B cell (primary cell): ENCODE results near the gene CAPRIN1. TPM values are rescaled to one million over a fixed set of nuclear protein-coding genes. Genes with fewer than 3 reads are reported as not detected.

Experiments
- ATAC-seq: fragments of 200-7000 bp; cut with Tn5 transposase; one replicate; pipeline ENCODE4 v1.10.0; 2021; ENCODE audit warnings: low read depth, mild to moderate bottlenecking, moderate number of reproducible peaks, moderate library complexity
- CTCF ChIA-PET: fragments of 350-600 bp; sonication (Branson Sonifier 250); formaldehyde crosslinking; loops from one replicate; lab custom pipeline; 2021; ENCODE audit warnings: antibody characterized with exemption, inconsistent platforms; lab: Charles Lee
- POLR2A ChIA-PET: fragments of 350-600 bp; sonication (Branson Sonifier 250); formaldehyde crosslinking; loops from one replicate; lab custom pipeline; 2021; ENCODE audit warnings: antibody characterized with exemption; lab: Charles Lee
- DNase-seq: peaks from one replicate; pipeline ENCODE4 v3.0.0; 2013
- H2AFZ ChIP-seq: 2 replicates; pipeline ENCODE4 v1.6.1; 2012; ENCODE audit warnings: mild to moderate bottlenecking, low read depth, low read length; ENCODE audit not compliant: insufficient read depth, poor library complexity, severe bottlenecking
- H3K27ac ChIP-seq, 2 donors: 1 replicate in 1 of 2; 2 replicates in 1 of 2; pipeline ENCODE4 v1.5.1; 2012 to 2013; ENCODE audit warnings: low read length in 2 of 2, mild to moderate bottlenecking in 2 of 2, moderate library complexity in 1 of 2
- H3K27me3 ChIP-seq, 4 experiments: fragments of 200-600 bp in 1 of 4; sonication (generic) in 1 of 4; replicated peaks in 1 of 4; 1 replicate in 2 of 4; 2 replicates in 2 of 4; pipeline versions ENCODE4 v1.6.1 to v1.7.0; 2013 to 2016; ENCODE audit warnings: low read length in 3 of 4, mild to moderate bottlenecking in 2 of 4, mixed read lengths in 1 of 4, moderate library complexity in 1 of 4; ENCODE audit not compliant: insufficient read depth in 4 of 4, control insufficient read depth in 3 of 4; ENCODE audit errors: control extremely low read depth in 1 of 4
- H3K36me3 ChIP-seq, 2 experiments: replicated peaks in 1 of 2; 1 replicate in 1 of 2; 2 replicates in 1 of 2; pipeline versions ENCODE4 v1.6.1 to v1.7.1; 2013; ENCODE audit warnings: low read length in 1 of 2; ENCODE audit not compliant: insufficient read depth in 2 of 2, control insufficient read depth in 1 of 2; ENCODE audit errors: control extremely low read depth in 1 of 2, extremely low read depth in 1 of 2
- H3K4me1 ChIP-seq, 2 donors: fragments of 200-600 bp in 1 of 2; sonication (generic) in 1 of 2; 1 replicate in 1 of 2; 2 replicates in 1 of 2; pipeline versions ENCODE4 v1.5.1 to v1.6.1; 2013 to 2017; ENCODE audit warnings: low read length in 2 of 2; ENCODE audit not compliant: control insufficient read depth in 2 of 2, insufficient read depth in 2 of 2
- H3K4me2 ChIP-seq: replicated peaks from 2 replicates; pipeline ENCODE3; 2012; ENCODE audit warnings: mild to moderate bottlenecking, low read depth, low read length; ENCODE audit not compliant: poor library complexity, severe bottlenecking
- H3K4me3 ChIP-seq, 5 experiments: fragments of 200-600 bp in 1 of 5; sonication (generic) in 1 of 5; 1 replicate in 3 of 5; 2 replicates in 2 of 5; pipeline versions ENCODE4 v1.5.1 to v1.7.0; 2011 to 2016; ENCODE audit warnings: low read length in 4 of 5, mild to moderate bottlenecking in 4 of 5, low read depth in 2 of 5, control low read depth in 1 of 5, moderate library complexity in 1 of 5; ENCODE audit not compliant: insufficient read depth in 1 of 5; ENCODE audit errors: control extremely low read depth in 1 of 5, extremely low read depth in 1 of 5
- H3K79me2 ChIP-seq: fragments of 200-600 bp; sonication (generic); one replicate; pipeline ENCODE4 v1.6.0; 2016; ENCODE audit warnings: low read length; ENCODE audit not compliant: control insufficient read depth, insufficient read depth
- H3K9ac ChIP-seq: fragments of 200-600 bp; sonication (generic); 2 replicates; pipeline ENCODE4 v1.6.1; 2017; ENCODE audit warnings: mild to moderate bottlenecking, low read length, moderate library complexity
- H3K9me3 ChIP-seq, 3 donors: one replicate each; pipeline versions ENCODE4 v1.6.1 to v1.7.1; 2013; ENCODE audit warnings: low read length in 2 of 3; ENCODE audit not compliant: control insufficient read depth in 2 of 3, insufficient read depth in 1 of 3; ENCODE audit errors: control extremely low read depth in 1 of 3
- H4K20me1 ChIP-seq: 2 replicates; pipeline ENCODE4 v1.6.0; 2012; ENCODE audit warnings: mild to moderate bottlenecking, low read length; ENCODE audit not compliant: insufficient read depth, control insufficient read depth, poor library complexity, severe bottlenecking
- H3K27ac Mint-ChIP-seq: one replicate; pipeline ENCODE4 v1.8.0; 2021; ENCODE audit warnings: mixed read lengths
- H3K27me3 Mint-ChIP-seq: one replicate; pipeline ENCODE4 v1.8.0; 2021; ENCODE audit warnings: mixed read lengths
- H3K4me1 Mint-ChIP-seq: one replicate; pipeline ENCODE4 v1.8.0; 2021; ENCODE audit warnings: mixed read lengths
- H3K4me3 Mint-ChIP-seq: one replicate; pipeline ENCODE4 v1.8.0; 2021; ENCODE audit warnings: mixed read lengths
- H3K9me3 Mint-ChIP-seq: one replicate; pipeline ENCODE4 v1.8.0; 2022; ENCODE audit warnings: mixed read lengths; ENCODE audit not compliant: insufficient read depth
- EZH2 ChIP-seq: IDR thresholded peaks from 2 replicates; pipeline ENCODE4 v1.6.1; 2012; ENCODE audit warnings: borderline replicate concordance, low read depth, mild to moderate bottlenecking, moderate library complexity, low read length; ENCODE audit not compliant: insufficient read depth, poor library complexity, severe bottlenecking
- WGBS: methylation state at CpG from one replicate; pipeline ENCODE4 v1.1.5; 2013; ENCODE audit warnings: missing lambda C conversion rate; ENCODE audit not compliant: insufficient coverage; 5-methylcytosine and 5-hydroxymethylcytosine counted together
- intact Hi-C: fragments of 100-400 bp; cut with micrococcal nuclease; formaldehyde crosslinking; loops from one replicate; pipeline ENCODE4 v1.10.0; 2022
- polyA plus RNA-seq: library from polyadenylated mRNA; depleted of rRNA; stranded (reverse); fragments of >200 nt; gene quantifications from 2 replicates; pipeline ENCODE4 v1.2.3, GENCODE V29; 2012
- total RNA-seq, 2 donors: library from RNA; stranded (reverse); fragments of 120-200 nt in 1 of 2; gene quantifications; 1 replicate in 1 of 2; 2 replicates in 1 of 2; pipeline versions ENCODE4 v1.2.3 to v1.2.4, GENCODE V29; 2013 to 2022
- TF ChIP-seq, protein P1 (sequence below): fragments of 200-600 bp; IDR thresholded peaks from one replicate; pipeline ENCODE4 v1.8.0; 2022; ENCODE audit warnings: antibody characterized with exemption, mild to moderate bottlenecking

CAPRIN1 gene
- total and polyA plus RNA-seq, 2 donors (not counting 1 experiment from before 2014, with no cell fraction given), result 31.7 to 133 TPM

DNA sequence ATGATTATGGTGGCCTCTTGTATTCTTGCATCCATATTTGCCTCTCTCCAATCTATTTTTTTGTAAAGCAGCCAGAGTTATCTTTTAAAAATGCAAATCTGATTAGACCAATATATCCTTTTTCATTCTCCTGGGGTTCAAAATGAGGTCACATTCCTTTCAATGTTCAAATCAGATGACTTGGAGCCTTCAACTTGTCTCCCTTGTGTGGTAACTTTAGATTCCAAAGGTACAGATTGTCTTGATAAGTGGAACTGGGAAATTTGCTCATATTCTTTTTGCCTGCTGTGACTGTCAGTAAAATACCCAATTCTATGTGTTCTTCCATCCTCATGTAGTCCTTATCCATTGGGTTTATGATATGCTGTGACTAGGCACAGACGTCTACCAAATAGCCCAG is 15.1 kb upstream of the CAPRIN1 start:
- H3K4me3 Mint-ChIP-seq, result no peak overlapping the region
- H4K20me1 ChIP-seq, result no peaks in the 10 kb centered on the region
- TF ChIP-seq, protein P1, sequence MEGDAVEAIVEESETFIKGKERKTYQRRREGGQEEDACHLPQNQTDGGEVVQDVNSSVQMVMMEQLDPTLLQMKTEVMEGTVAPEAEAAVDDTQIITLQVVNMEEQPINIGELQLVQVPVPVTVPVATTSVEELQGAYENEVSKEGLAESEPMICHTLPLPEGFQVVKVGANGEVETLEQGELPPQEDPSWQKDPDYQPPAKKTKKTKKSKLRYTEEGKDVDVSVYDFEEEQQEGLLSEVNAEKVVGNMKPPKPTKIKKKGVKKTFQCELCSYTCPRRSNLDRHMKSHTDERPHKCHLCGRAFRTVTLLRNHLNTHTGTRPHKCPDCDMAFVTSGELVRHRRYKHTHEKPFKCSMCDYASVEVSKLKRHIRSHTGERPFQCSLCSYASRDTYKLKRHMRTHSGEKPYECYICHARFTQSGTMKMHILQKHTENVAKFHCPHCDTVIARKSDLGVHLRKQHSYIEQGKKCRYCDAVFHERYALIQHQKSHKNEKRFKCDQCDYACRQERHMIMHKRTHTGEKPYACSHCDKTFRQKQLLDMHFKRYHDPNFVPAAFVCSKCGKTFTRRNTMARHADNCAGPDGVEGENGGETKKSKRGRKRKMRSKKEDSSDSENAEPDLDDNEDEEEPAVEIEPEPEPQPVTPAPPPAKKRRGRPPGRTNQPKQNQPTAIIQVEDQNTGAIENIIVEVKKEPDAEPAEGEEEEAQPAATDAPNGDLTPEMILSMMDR, result no peak
- no peak for TF ChIP-seq EZH2
- ChIA-PET CTCF (no interaction called here), POLR2A (no interaction called here)
- no peak for DNase-seq
- WGBS, result no CpG with 5 or more reads among the region's 1 CpG
- no peaks in the 10 kb centered on the region for H3K9me3 Mint-ChIP-seq
- intact Hi-C loops, result no loop called here
- no peaks in the 10 kb centered on the region for H3K36me3 ChIP-seq
- no peak overlapping the region for H3K9ac ChIP-seq
- no peak overlapping the region for H3K27ac Mint-ChIP-seq
- H2AFZ ChIP-seq, result no peak overlapping the region
- no peaks in the 10 kb centered on the region for H3K79me2 ChIP-seq
- H3K4me1 Mint-ChIP-seq, result no peaks in the 10 kb centered on the region
- peaks cover 4% of the 10 kb centered on the region for H3K27me3 Mint-ChIP-seq
- H3K27me3 ChIP-seq, result no peaks in the 10 kb centered on the region
- no peak for ATAC-seq
- no peaks in the 10 kb centered on the region for H3K9me3 ChIP-seq
- H3K4me2 ChIP-seq, result no peak overlapping the region
- H3K4me3 ChIP-seq, result no peak overlapping the region
- H3K4me1 ChIP-seq, result no peaks in the 10 kb centered on the region
- no peak overlapping the region for H3K27ac ChIP-seq

DNA sequence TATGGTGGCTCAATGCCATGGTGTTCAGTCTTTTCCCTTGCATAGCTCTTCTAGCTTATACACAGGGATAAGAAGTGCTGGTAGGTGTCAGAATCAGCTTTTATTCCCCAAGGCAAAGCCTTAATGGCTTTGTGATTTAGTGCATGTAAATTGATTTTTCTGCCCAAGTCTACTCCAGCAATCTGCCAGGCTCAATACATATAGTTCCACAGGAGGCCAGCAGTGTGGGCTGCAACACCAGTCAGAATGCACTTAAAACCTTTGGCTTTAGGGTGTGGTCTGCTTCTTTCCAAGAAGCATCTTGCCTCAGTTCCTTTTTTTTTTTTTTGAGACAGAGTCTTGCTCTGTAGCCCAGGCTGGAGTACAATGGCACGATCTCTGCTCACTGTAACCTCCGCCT is 14.5 kb upstream of the CAPRIN1 start:
- ATAC-seq (no peak), DNase-seq (no peak)
- no peak overlapping the region for H3K4me3 ChIP-seq
- Mint-ChIP-seq H3K4me1 (no peaks in the 10 kb centered on the region), H3K27me3 (peaks cover 3% of the 10 kb centered on the region), H3K27ac (no peak overlapping the region), H3K4me3 (no peak overlapping the region), H3K9me3 (no peaks in the 10 kb centered on the region)
- no peaks in the 10 kb centered on the region for H3K9me3 ChIP-seq
- H3K27ac ChIP-seq, result no peak overlapping the region
- no peaks in the 10 kb centered on the region for H3K36me3 ChIP-seq
- no peak overlapping the region for H2AFZ ChIP-seq
- H3K4me2 ChIP-seq, result no peak overlapping the region
- H4K20me1 ChIP-seq, result no peaks in the 10 kb centered on the region
- no peak overlapping the region for H3K9ac ChIP-seq
- H3K27me3 ChIP-seq, result no peaks in the 10 kb centered on the region
- ChIA-PET CTCF (no interaction called here), POLR2A (no interaction called here)
- intact Hi-C loops, result no loop called here
- no peaks in the 10 kb centered on the region for H3K79me2 ChIP-seq
- no peak for TF ChIP-seq EZH2
- TF ChIP-seq, protein P1, result no peak
- H3K4me1 ChIP-seq, result no peaks in the 10 kb centered on the region
- 100% methylated on average over 1 of the region's 2 CpGs for WGBS
